ENCODE results near the gene SHC3. TPM values are rescaled to one million over a fixed set of nuclear protein-coding genes. Genes with fewer than 3 reads are reported as not detected.

SHC3 gene
- total RNA-seq, 1 experiment from 2014 or later, result 1.8 TPM

- no peaks in the 10 kb centered on the region for H4K20me1 ChIP-seq (ENCODE audit: control insufficient read depth, insufficient read depth, insufficient read length)
- no peak overlapping the region for H4K8ac ChIP-seq (replicated peaks; ENCODE audit: insufficient read length, low read depth, low read length)
- Mint-ChIP-seq H3K4me3 (no peak overlapping the region), H3K27ac (no peak overlapping the region), H3K27me3 (ENCODE audit: low read depth) (no peaks in the 10 kb centered on the region), H3K9me3 (no peaks in the 10 kb centered on the region), H3K36me3 (ENCODE audit: insufficient read depth in 1 of 3, low read depth in 3 of 3) (peaks cover 0 to 2% (median 0%) of the 10 kb centered on the region in 3 experiments; a peak in 2 of 7 replicates), H3K4me1 (peaks cover 18 to 24% of the 10 kb centered on the region in 2 experiments)
- H4K5ac ChIP-seq (ENCODE audit: insufficient read length, low read depth, low read length), result no peak overlapping the region
- no peaks in the 10 kb centered on the region for H3K79me1 ChIP-seq (ENCODE audit: insufficient read depth, low read depth, low read length, poor library complexity, severe bottlenecking)
- H3K56ac ChIP-seq (ENCODE audit: insufficient read length, low read depth, low read length), result no peak overlapping the region
- no peak overlapping the region for H2BK12ac ChIP-seq (ENCODE audit: insufficient read length, low read depth, low read length)
- no peak overlapping the region for H2BK120ac ChIP-seq (ENCODE audit: low read depth, low read length, poor library complexity, severe bottlenecking)
- H3K14ac ChIP-seq (ENCODE audit: insufficient read depth, low read length), result no peak overlapping the region
- H3K4me1 ChIP-seq (ENCODE audit: insufficient read depth, low read length), result peaks cover 14% of the 10 kb centered on the region
- H2BK5ac ChIP-seq (ENCODE audit: insufficient read length, low read length), result no peak overlapping the region
- no peaks in the 10 kb centered on the region for H3K27me3 ChIP-seq (ENCODE audit: insufficient read depth, low read length)
- H3K4me2 ChIP-seq (ENCODE audit: insufficient read depth, insufficient read length, low read length), result no peak overlapping the region
- WGBS (ENCODE audit: extremely low coverage, insufficient read length, low lambda C conversion rate), result no CpG with 5 or more reads among the region's 3 CpGs
- H2AFZ ChIP-seq (ENCODE audit: low read length), result no peak overlapping the region
- H3K18ac ChIP-seq (ENCODE audit: insufficient read length, low read depth, low read length), result no peak overlapping the region
- no peak overlapping the region for H4K91ac ChIP-seq (ENCODE audit: insufficient read length, low read depth, low read length)
- H2AK5ac ChIP-seq (ENCODE audit: insufficient read length, low read length), result no peak overlapping the region
- no peaks in the 10 kb centered on the region for H3K9me3 ChIP-seq (ENCODE audit: control insufficient read depth, low read depth, low read length)
- no peak overlapping the region for H3K4ac ChIP-seq (ENCODE audit: low read depth, low read length)
- no peak for DNase-seq
- no peak overlapping the region for H2BK20ac ChIP-seq (ENCODE audit: low read depth, low read length, poor library complexity, severe bottlenecking)
- no peak overlapping the region for H2BK15ac ChIP-seq (ENCODE audit: low read depth, low read length)
- no peaks in the 10 kb centered on the region for H3K79me2 ChIP-seq (ENCODE audit: insufficient read depth, low read length)
- no peak overlapping the region for H3K27ac ChIP-seq (ENCODE audit: insufficient read length, low read depth, low read length)
- no peak overlapping the region for H3K23ac ChIP-seq (ENCODE audit: insufficient read length, low read depth, low read length)
- H3K9ac ChIP-seq (ENCODE audit: extremely low read depth, insufficient read length, low read length), result no peak overlapping the region
- H3K23me2 ChIP-seq (ENCODE audit: insufficient read length, low read depth, low read length, poor library complexity, severe bottlenecking), result no peaks in the 10 kb centered on the region
- H3T11ph ChIP-seq (ENCODE audit: low read length), result no peak overlapping the region
- TF ChIP-seq CTCF (conservative IDR thresholded peaks at IDR 0.05), result no peak
Observed at GRCh38 chr9:89145097-89145496, 33.5 kb downstream of the SHC3 start.

All from H9 (cell line).